Limb (tissue), 2 donors: ENCODE data around the gene BRINP2.

Experiments used
- DNase-seq, 2 donors: peaks; one replicate each; pipeline ENCODE4 v3.0.0-alpha.2; 2016; ENCODE audit errors: extremely low spot score in 2 of 2

Gene BRINP2, protein sequence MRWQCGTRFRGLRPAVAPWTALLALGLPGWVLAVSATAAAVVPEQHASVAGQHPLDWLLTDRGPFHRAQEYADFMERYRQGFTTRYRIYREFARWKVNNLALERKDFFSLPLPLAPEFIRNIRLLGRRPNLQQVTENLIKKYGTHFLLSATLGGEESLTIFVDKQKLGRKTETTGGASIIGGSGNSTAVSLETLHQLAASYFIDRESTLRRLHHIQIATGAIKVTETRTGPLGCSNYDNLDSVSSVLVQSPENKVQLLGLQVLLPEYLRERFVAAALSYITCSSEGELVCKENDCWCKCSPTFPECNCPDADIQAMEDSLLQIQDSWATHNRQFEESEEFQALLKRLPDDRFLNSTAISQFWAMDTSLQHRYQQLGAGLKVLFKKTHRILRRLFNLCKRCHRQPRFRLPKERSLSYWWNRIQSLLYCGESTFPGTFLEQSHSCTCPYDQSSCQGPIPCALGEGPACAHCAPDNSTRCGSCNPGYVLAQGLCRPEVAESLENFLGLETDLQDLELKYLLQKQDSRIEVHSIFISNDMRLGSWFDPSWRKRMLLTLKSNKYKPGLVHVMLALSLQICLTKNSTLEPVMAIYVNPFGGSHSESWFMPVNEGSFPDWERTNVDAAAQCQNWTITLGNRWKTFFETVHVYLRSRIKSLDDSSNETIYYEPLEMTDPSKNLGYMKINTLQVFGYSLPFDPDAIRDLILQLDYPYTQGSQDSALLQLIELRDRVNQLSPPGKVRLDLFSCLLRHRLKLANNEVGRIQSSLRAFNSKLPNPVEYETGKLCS

DNA sequence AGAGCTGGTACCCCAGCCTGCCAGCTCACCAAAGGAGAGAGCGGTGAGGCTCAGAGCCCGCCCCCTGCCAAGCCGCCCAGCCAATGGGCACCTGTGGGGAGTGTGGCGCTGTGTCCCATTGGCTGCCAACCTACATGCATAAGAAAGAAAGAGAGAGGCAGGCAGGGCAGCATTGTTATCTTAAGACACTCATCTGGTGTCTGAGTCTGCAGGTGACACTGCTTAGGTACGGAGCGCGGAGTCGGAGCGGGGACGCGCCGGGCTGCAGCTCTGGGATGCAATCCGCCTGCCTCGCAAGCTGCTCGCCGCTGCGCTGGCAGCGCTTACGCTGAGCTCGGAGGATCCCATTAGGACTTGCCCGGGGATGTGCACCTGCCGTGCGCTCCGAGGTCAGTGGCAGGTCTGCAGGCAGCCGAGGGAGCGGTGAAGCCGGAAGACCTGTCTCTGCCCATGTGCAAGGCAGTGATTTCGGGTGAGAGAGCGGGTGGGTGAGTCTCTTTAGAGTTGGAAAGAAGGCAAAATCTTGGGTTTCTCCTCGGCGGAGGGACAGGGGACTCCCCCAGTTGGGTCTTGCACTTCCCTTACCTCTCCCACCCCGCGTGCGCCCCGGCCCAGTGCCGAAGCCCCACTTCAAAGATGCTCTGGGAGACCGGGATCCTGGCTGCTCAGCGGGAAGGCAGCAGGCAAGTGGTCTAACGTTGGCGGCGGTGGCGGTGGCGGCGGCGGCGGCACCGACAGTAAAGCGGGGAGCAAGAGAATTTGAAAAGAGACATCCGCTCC, at the start of gene BRINP2:
Gene BRINP2, plus strand, starts transcription at position 203 of the 780 bp plus-strand sequence. CDS start 58,919 bp downstream, outside the sequence.
- DNase-seq: peak; percentile 41 to 84

DNA sequence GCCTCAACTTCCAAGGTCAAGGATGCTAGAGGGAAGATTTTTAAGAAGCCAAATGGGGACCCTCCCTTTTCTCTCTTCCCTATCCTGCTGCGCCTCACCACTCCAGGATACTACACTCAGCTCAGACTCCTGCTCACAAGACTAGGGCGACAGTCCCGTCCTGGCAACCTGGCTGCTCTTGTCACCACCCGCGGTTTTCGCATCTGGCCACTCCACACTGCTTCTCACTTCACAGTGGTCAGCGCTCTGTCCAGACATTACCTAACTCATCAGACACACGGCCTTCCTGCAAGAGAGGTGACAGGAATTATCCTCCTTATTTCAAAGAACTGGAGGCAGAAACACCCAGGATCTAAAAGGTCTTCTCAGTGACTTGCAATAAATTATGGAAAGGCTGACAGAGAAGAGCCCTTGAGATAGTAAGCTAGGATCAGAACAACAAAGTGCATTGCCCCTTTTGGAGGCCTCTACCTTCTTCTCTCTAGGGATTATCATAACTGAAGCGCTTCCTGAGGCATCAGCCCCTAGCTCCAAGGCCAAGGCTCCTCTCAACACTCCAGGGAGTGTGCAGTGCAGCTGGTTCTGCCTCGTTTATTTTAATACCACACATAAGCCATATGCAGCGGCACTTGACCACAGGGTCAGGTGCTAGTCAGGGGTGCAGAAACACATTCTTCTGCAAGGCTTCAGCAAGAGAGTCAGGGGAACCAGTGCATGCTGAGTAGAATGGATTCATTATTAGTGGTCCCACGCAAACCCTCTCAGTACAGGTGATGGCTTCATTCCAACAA, 48.1 kb upstream of the BRINP2 start:
- DNase-seq: no peak

DNA sequence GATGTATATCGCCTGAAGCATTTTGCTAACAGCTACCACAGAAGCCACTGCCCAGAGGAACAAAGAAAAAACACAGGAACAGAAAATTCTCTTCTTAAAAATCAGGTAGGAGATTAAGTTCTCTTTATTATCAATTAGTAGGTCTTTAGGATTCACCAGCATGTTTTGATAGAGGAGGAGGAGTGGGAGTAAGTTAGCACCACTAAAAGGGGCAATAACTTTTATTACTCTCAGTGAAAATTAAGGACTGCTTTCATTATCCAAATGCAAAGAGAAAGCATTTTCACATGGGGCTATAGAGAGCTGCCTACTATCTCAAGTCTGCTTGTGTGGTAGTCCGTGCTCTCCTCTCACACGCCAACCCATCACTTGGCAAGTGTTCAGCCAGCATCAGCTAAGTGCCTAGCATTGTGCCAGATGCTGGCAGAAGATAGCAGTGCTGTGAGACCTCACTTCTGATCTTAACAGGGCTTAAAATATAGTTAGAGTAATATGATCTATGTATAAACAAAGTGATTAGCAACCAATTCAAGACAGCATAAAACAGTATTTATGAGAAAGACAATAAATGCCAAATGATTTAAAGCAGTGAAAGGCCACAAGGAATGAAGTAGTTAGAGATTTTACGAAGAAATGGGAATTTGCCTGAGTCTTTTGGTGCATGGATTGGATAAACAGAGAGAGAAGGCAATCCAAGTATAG, 46.0 kb upstream of the BRINP2 start:
- DNase-seq: no peak

DNA sequence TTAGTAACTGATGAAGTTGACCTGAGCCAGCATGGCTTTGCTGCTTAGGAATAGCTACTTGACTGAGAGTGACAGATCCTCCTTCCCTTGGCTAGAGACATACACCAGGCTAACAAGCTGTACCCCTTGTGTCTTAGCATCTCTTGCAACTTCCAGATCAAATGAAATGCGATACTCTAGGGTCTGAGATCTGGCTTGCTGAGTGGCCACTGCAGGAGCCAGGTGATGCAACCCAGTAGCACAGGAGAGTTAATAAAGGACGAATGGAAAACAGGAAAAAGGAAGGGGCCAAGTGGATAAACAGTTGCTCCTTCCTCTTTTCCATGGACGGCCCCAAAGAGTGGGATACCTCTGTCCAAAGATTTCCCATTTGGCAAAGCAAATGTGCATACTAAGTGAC, 44.5 kb upstream of the BRINP2 start:
- no peak for DNase-seq

DNA sequence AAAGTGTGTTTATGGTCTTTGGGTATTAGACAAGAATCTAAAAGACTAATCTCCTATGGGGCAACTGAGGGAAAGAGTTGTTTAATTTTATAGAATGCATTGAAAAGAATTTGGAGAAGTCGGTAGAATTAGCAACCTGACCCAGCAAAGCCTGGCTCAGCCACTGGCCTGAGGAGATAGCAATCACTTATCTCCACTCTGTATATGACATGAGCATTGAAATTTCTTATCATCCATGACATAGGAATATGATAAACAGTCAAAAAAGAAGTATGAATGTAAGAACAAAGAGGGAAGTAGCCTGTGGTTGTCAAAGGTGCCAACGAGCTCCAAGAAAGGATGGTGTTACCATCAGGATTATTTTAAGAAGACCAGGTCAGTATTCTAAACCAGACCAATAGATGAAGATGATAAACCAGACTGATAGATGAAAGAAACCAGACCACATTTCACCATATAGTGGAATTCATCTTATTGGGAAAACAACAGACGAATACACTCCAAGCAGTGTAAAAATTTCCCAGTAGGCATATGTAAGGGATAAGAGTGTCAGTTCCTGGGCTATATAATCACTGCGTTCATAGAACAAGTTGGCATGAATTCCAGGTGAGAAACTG, 42.0 kb upstream of the BRINP2 start:
- no peak for DNase-seq

DNA sequence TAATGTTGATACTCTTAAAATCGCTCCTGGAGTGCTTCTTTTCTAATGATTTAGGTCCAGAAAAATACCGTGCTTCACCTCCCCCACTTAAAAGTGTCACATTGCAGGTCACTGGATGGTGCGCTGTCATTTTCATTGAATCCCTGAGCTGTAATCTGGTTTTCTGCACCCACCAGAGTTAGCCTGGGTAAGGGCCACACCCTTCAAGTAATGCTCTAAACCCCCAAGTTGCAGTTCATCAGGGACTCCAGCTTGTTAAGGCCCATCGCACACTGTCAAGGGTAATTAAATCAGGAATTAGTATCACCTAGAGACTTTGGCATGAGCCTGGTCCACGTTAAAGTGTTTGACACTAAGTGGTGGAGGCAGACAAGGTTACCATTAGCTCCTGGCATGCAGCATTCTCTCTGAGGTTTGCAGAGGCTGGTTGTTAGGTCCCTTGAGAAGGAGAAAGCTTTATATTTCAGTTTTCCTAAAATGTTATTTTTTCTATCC, 40.3 kb upstream of the BRINP2 start:
- DNase-seq: no peak

DNA sequence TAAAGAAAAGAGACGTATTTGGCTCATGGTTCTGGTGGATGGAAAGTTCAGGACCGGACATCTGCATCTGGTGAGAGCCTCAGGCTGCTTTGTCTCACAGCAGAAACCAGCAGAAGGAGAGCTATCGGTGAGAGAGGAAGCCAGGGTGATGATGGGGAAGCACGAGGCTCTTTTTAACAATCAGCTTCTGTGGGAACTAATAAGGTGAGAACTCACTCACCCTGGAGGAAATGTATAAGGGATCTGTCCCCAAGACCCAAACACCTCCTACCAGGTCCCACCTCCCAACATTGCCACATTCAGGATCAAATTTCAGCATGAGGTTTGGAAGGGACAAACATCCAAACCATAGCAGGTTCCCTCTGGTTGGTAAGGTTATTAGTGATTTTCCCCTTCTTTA, 39.0 kb upstream of the BRINP2 start:
- no peak for DNase-seq

DNA sequence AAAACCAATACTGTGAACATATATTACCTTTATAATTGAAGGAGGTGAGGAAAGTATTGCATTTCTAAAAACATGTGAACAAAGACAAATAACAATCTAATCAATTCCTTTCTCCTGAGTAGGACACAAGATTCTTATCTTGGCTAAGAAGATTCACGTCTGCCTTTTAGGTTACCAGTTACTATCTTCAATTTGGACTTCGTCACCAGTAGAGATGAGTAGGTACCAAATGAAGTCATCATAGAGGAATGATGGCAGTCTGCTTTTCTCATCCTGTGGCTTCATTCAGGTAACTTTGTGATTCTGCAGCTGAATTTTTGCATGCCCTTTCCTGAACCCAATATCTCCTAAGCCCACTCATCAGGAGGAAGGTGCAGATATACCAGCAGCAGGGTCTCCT, 38.6 kb upstream of the BRINP2 start:
- no peak for DNase-seq

DNA sequence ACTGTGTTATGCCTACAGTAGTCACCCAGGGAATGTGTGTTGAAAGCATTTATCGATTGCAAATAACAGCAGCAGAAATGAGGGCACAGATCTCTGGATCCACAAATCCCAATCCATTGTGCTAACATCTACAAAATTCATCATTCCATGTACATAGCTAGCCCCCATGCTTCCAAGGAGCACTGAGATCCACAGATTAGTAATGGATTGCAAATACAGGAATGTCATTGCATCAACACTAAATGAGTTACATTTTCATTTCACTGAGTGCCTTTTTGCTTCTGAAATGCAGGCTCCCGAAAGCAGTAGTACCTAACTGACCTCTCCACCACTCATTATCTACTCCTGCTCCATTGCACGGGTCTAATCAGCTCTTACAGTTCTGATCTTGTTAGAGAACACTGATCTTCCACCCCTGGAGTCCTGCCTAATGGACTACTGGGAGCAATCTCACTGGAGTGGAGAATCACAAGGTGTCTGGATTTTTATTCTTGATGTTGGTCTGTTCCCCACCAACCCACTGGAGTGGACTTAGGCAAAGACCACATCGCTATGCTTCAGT, 36.7 kb upstream of the BRINP2 start:
- no peak for DNase-seq

DNA sequence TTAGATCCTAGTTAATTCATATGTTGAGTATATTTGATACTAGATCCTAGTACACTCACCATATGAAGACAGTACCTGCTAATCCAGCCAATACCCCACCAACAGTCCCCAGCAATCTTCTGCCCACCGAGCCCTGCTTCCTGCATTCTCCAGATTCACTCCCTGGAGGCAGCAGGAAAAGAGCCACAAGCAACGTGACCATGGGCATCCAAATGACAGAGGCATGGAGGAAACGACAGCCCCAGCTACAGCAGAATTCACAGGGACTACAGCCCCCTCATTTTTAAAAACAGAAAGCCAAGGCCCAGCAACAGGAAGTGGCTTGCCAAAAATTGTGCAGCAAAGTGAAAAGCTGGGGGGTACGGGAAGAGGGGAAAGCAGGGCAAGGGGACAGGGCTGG, 35.5 kb upstream of the BRINP2 start:
- no peak for DNase-seq

DNA sequence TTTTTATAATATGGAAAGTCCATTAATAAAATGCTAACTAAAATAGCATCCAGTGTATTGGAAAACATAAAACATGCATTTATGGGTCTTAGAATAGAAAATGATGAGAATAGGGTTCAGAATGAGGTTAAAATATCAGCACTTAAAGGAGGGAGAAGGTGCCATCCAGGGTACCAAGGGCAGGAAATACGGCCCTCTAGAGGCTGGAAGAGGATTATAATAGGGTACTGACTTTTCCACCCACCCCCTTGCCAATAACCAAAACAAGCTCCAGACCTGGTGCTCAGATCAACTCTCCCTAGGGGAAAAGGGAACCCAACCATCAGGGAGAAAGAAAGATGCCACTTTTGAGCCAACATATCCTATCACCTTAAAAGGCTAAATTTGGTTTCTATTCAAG, 32.9 kb upstream of the BRINP2 start:
- DNase-seq: no peak

DNA sequence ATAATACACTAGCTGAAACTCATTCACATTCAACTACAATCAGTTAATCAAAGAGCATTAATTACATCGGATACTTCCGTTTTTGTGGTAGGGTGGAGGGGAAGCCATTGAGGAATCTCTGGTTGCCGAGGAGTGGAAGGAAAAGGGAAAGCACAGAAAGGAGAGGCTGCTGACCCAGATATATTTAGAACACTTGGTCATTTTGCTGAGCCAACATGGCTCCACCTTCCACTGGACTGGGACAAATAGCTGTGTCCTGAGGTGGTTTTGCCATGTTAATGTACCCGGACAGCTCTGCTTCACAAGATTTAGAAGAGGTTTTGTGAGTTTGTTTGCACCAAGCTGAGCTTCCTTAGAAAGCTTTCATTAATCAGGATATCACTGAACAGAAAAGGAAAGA, 32.4 kb upstream of the BRINP2 start:
- no peak for DNase-seq

DNA sequence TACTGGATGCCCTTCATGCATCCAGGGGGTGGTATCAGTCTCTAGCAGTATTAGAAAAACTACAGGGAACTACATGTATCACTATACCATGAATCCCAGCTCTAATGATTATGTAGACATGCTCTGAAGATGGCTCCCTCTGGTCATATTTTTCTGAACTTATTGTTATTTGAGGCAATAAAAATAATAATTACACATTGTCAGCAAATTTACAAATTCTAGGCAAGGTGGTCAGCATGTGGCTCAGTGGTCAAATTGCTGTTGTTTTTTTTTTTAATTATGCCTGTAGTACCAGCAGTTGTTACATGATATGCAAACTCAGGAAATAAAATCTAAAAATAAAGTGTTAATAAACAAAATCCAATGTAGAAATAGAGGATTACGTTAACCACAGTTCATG, 28.7 kb upstream of the BRINP2 start:
- no peak for DNase-seq

DNA sequence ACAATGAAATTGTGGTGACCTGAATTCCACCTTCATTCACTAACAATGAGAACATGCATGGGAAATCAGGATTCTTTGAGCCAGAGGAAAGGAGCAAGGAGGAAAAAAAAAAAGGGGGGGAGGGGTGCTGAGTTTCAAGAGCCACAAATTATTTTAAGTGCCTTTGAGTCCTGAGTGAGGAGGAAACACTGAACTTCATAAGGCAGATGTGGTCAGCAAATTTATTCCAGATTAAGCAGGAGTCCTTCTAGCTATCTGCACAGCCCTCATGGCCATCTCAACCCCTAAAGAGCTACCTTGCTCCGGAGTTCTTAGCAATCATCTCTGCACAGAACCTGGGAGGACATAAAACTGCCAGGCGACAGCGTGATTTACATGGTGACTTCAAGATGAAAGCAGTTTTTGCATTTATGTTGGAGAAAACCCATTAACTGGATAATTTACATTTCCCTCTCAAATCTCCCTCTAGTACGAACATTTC, 27.9 kb upstream of the BRINP2 start:
- no peak for DNase-seq

DNA sequence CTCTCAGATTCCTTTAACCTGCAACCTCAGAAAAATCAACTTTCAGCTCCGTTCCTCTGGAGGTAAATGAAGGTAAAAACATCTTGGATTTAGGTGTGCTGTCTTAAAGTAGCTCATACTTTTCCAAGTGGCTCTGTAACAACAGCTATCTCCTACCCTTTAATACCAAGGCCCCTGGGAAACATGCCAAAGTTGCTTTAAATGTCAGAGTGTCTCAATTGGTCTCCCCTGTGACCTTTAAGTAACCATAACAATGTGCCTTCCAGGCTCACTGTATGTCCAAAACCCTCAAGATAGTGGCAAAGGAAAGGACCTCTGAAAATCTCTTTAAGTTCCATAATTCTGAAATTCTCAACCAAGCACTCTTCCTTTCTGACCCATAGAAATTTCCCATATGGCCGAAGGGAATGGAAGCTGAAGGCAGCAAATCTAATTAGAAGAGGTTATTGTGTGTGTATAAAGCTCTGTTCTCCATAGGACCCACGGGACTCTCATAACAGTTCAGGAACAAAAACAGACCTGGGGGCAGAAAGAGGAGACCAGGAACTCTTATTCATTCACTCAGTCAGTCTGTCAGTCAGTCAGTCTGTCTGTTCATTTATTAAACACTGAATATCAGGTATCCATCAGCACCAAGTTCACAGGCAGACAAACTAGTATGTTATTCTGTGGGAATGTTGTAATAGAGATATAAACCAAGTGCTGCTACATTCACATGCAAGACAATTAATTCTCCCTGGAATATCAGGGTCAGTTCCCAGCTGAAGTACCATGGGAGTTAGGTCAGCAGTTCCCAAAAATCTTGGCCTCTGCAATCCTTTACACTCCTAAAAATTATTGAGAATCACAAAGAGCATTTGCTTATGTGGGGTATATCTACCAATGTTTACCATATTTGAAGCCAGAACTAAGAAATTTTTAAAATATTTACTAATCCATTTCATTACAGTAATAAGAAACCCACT, 25.4 kb upstream of the BRINP2 start:
- DNase-seq: no peak

DNA sequence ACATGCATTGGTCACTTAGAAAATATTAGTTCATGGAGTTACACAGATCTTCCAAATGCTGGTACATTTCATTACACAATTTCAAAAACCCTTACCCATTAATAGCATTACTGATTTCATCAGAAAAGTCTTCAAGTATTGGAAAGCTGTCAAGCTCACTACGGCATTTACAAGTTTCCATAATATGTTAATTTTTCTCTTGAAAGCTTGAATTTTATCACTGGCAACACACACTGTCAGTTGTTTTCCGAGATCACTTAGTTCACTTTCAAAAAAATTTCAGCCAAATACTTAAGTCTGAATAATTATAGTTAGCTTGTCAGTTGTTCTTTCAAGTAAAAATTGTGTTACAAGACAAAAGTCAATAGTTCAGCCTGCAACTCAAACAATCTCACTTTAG, 24.3 kb upstream of the BRINP2 start:
- DNase-seq: no peak

DNA sequence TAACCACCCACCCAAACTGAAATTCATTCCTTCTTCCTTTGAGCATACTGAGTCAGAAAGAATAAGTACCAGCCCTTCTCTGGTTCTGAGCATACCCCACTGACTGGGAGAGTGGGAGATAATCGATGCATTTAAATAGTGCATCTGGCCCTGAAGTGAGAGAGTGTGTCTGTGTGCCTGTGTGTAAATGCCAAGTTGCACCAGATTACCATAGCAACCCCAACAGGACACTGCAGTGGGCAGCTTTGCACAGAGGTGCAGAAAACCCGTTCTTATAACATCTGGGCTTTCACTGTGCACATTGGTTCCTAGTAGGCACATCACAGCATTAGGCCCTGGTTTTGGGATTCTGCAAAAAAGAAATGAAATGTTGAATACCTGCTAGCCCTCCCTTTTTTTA, 8.5 kb upstream of the BRINP2 start:
- no peak for DNase-seq

DNA sequence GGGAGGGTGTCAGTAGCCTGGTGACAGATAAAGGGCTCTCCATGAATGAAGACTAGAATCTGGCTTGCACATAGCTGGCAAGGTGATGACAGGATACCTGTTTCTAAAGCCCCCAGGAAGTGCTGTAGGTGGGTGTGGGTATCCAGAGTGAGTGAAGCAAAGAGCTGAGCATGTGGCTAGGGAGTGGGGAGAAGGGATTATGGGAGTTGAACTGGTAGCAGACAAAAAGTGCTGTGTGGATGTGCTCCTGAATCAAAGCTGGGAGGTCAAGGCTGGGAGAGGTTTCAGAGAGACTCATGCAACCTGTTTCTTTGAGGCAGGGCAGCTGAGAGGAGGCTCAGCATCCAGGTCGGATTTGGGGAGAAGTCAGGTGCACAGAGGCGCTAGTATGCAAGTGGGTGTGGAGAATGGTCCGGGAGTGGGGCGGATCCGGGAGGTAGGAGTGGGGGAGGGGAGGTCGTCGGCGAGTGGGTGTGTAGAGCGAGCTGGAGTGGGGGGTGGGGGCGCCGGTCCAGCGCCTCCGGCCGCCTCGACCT, 6.8 kb upstream of the BRINP2 start:
- DNase-seq: peak in 1 of 2 donors; percentile 60
